ENCODE data around the gene SLC4A3. TPM values are rescaled to one million over a fixed set of nuclear protein-coding genes. Genes with fewer than 3 reads are reported as not detected.

Gene SLC4A3
- total and polyA plus RNA-seq, 2 of the 8 experiments (the other 6 are each of a cell fraction or from before 2014, with no cell fraction given), result 4.8 to 7.4 TPM

- Histone ChIP-seq H2BK120ac (replicated peaks; ENCODE audit: low read depth, low read length) (no peak overlapping the region), H2BK5ac (ENCODE audit: low read depth, low read length) (no peak overlapping the region), H3K14ac (ENCODE audit: insufficient read length) (no peak overlapping the region), H4K5ac (ENCODE audit: insufficient read length, low read depth, low read length) (no peak overlapping the region), H2BK20ac (ENCODE audit: low read length) (no peak overlapping the region), H3K18ac (ENCODE audit: extremely low read depth, low read length) (no peak overlapping the region), H3K9me3 (ENCODE audit: insufficient read depth in 2 of 2, low read depth in 1 of 2, low read length in 1 of 2) (peaks cover 5 to 10% of the 10 kb centered on the region in 2 experiments; a peak in 3 of 4 replicates), H3K23me2 (ENCODE audit: low read depth, low read length) (no peaks in the 10 kb centered on the region), H4K20me1 (replicated peaks in 1 of 2; ENCODE audit: control insufficient read depth in 1 of 2, insufficient read depth in 2 of 2, low read length in 2 of 2) (no peaks in the 10 kb centered on the region), H3K56ac (replicated peaks; ENCODE audit: insufficient read length, low read depth, low read length) (no peak overlapping the region), H3K4me2 (ENCODE audit: insufficient read depth in 1 of 2, low read depth in 2 of 2, low read length in 2 of 2) (no peak overlapping the region), H3K4me3 (ENCODE audit: extremely low read depth in 1 of 4, insufficient read depth in 2 of 4, low read depth in 3 of 4, low read length in 4 of 4) (no peak overlapping the region), H3K27ac (ENCODE audit: low read depth, low read length) (no peak overlapping the region), H2BK12ac (ENCODE audit: low read depth, low read length) (no peak overlapping the region), H2AK5ac (ENCODE audit: low read depth, low read length) (no peak overlapping the region), H3K27me3 (replicated peaks in 1 of 4; ENCODE audit: control insufficient read depth in 3 of 4, extremely low read depth in 1 of 4, insufficient read depth in 3 of 4, low read length in 3 of 4) (no peaks in the 10 kb centered on the region; a peak in 2 of 7 replicates), H4K8ac (ENCODE audit: extremely low read depth, insufficient read depth, low read length) (no peak overlapping the region), H3K36me3 (ENCODE audit: control insufficient read depth in 2 of 4, insufficient read depth in 4 of 4, low read length in 3 of 4) (no peaks in the 10 kb centered on the region), H3K9ac (replicated peaks in 1 of 4; ENCODE audit: extremely low read depth in 1 of 4, low read depth in 3 of 4, low read length in 3 of 4) (no peak overlapping the region), H3K79me1 (ENCODE audit: low read depth, low read length) (no peaks in the 10 kb centered on the region), H2AFZ (ENCODE audit: low read length) (no peak overlapping the region), H3K4me1 (replicated peaks in 1 of 4; ENCODE audit: control insufficient read depth in 3 of 4, insufficient read depth in 4 of 4, low read length in 3 of 4) (peaks cover 3 to 8% (median 6%) of the 10 kb centered on the region in 4 experiments), H4K91ac (replicated peaks; ENCODE audit: insufficient read length, low read length) (no peak overlapping the region), H3K4ac (replicated peaks; ENCODE audit: insufficient read length, low read depth, low read length) (no peak overlapping the region), H2BK15ac (ENCODE audit: low read length) (no peak overlapping the region), H3K79me2 (ENCODE audit: control insufficient read depth in 1 of 2, insufficient read depth in 2 of 2, low read length in 2 of 2) (no peaks in the 10 kb centered on the region), H3K23ac (ENCODE audit: insufficient read length) (no peak overlapping the region)
- 92% methylated on average over 6 of the region's 6 CpGs; no CpG with 5 or more reads in 1 of the 2 experiments for WGBS, 2 experiments (ENCODE audit: extremely low coverage in 1 of 2, insufficient coverage in 1 of 2, insufficient read length in 1 of 2, insufficient replicate concordance in 2 of 2, low coverage in 1 of 2, low lambda C conversion rate in 2 of 2, missing lambda C conversion rate in 1 of 2)
- DNase-seq (ENCODE audit: low read depth in 1 of 2, low spot score in 2 of 2), result no peak
- ChIA-PET POLR2A (ENCODE audit: partially characterized antibody) (interaction anchor here (0.9 kb wide), 1 partner anchor 8 kb away, joined by 3 read pairs; no protein-coding TSS in a partner anchor), CTCF (ENCODE audit: partially characterized antibody) (interaction anchor here (1.1 to 3.6 kb wide), 5 partner anchors 9 to 63 kb away, joined by 3 to 23 read pairs (median 9); no protein-coding TSS in a partner anchor)
- no peak for FAIRE-seq
- no peak for TF ChIP-seq MAFK (IDR thresholded peaks at IDR 0.05; ENCODE audit: low read depth, low read length)
- no peak for TF ChIP-seq BACH1 (IDR thresholded peaks at IDR 0.05; ENCODE audit: low read length)
Observed at GRCh38 chr2:219681694-219682300, 54.4 kb downstream of the SLC4A3 start.
